HG03432 (cell line): ENCODE data around the gene ST3GAL3.

ENCODE experiments used
- ATAC-seq: cut with Tn5 transposase; IDR thresholded peaks from one replicate; pipeline ENCODE4 v1.9.1; 2021; ENCODE audit warnings: mild to moderate bottlenecking, moderate library complexity; ENCODE audit not compliant: unreplicated experiment

ST3GAL3 gene

DNA sequence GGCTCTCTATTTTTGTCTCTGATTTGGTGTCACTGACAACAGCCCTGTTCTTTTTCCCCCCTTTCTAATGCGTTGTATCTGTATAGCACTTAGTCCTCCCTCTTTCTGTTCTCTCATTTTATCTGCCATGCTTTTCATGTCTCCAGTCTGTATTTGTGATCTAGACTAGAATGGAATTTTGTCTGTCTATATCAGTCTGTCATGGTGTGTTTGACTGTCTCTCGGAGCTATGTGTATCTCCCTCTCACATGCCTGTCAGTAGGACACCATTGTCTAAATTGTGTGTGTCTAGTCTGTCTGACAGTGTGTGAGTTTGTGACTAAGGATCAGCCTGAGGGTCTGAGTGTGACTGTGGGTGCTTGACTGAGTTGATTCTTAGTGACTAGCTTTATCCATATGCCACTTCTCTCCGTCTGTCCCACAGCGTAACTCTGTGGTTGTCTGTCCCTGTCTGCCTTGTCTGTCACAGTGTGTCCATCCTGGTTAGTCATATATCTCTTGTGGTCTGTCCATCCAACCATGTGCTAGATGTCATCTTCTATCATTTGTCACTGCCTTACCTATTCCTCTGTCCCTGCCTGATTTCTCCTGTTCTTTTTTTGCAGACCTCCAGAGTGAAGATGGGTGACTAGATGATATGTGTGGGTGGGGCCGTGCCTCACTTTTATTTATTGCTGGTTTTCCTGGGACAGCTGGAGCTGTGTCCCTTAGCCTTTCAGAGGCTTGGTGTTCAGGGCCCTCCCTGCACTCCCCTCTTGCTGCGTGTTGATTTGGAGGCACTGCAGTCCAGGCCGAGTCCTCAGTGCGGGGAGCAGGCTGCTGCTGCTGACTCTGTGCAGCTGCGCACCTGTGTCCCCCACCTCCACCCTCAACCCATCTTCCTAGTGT lies 270.3 kb downstream of the ST3GAL3 start:
- ATAC-seq: no peak

DNA sequence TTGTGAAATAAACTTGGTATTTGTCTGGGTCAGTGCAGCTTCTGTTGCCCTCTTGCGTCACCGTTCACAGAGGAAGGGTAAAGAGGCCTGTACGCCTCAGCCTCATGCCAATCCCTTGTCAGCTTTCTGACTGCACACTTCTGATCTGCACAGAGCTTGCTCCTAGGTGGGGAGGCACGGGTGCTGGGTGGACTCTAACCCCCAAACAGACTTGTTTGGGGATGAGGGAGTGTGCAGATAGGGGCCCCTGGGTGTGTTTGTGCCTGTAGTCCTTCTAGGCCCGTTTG lies 270.9 kb downstream of the ST3GAL3 start:
- ATAC-seq: no peak

DNA sequence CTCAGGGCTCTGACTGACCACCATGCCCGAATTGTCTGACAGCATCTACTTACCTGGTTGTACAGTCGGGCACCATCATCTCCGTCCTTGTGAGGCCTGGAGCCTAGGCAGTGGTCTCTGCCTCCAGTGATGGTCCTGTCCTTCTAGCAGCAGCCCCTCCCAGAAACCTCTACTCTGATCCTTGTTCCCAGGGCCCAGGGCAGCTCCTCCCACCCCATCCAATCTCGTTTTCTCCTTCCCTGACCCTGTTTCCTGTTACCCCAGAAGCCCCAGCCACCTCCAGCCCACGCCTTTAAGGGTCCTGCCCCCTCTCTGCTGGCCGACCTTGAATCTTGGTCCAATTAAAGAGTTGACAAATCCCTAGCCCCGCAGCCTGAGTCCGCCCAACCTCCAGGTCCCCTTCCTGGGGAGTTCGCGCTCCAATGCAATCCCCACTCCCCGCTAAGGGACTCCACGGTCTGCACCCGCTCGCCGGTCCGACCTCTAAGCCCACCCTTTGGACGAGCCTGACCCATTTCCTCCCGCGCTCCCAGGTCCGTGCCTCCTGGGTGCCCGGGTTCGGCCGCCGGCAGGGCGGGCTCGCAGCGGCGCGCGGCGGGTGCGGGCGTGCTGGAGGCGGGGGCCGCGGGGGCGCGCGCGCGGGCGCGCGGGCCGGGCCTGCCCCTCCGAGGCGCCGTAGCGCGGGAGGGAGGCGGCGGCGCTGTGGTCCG lies 271.4 kb downstream of the ST3GAL3 start, which contains the start of gene B4GALT2:
Gene B4GALT2 (plus strand): TSS at position 660 of the 710 bp plus-strand sequence. CDS start 1,951 bp downstream, outside the sequence.
- ATAC-seq: no peak

GRCh38 chr1:43979261-43979527 lies 271.9 kb downstream of the ST3GAL3 start:
- ATAC-seq: no peak

- no peak for ATAC-seq
These were observed 272.4 kb downstream of the ST3GAL3 start for GRCh38 chr1:43979528-43980254.

DNA sequence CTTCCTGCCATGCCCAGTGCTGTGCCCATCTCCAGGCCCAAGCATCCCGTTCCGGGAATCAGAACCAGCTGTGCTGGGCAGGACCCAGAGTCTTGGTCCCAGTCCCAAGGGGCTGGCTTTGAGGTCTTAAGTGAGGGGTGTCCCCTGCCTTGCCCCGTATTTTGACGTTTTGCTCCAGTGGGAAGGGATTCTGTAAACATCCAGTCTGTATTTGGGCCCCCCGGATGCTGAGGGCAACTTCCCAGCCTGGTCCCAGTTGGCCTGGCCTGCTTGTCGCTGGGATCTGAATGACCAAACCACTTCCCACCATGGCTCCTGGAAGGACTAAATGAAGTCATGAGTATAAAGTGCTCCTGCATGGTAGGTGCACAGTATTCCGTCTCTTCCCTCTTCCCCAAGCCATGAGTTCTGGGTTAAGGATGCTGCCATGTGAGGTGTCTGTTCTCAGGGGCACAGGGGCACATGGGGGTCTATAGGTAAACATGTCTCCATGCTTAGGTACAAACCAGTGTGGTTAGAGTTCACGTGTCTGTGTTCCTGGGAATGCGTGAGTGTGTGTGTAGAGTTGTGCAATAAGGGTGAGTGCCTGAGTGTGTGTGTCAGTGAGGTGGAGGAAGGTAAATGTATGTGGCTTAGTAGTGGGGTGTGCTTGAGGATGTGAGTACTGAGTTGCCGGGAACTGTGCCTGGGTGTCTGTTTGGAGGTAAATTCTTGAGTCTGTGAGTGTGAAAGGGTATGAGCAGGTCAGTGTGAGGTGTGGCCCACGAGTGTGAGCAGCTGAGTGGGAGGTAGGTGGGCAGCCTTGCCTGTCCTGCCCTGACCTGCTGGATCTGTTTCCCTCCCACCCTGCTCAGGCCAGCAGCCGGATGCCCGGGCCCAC lies 273.2 kb downstream of the ST3GAL3 start:
- ATAC-seq: no peak
